Astrocyte (in vitro differentiated cells and primary cell): ENCODE data around the gene AMY2B. TPM values are rescaled to one million over a fixed set of nuclear protein-coding genes. Genes with fewer than 3 reads are reported as not detected.

Source experiments
- DNase-seq: peaks from one replicate; pipeline ENCODE4 v3.0.0-alpha.2; 2010; ENCODE audit warnings: low read depth
- FAIRE-seq: peaks from 2 replicates; lab custom pipeline; 2011; peaks lifted over from hg19 to GRCh38; lab: Jason Lieb, UNC
- H2AFZ ChIP-seq: 2 replicates; pipeline ENCODE4 v1.6.0; 2012; ENCODE audit warnings: low read depth, low read length, inconsistent platforms
- H3K27ac ChIP-seq: 2 replicates; pipeline ENCODE4 v1.5.1; 2011; ENCODE audit warnings: low read depth, low read length, inconsistent platforms
- H3K27me3 ChIP-seq: 2 replicates; pipeline ENCODE4 v1.6.0; 2011; ENCODE audit warnings: low read length, inconsistent platforms; ENCODE audit not compliant: insufficient read depth
- H3K36me3 ChIP-seq: 2 replicates; pipeline ENCODE4 v1.5.1; 2011; ENCODE audit warnings: low read length, inconsistent platforms; ENCODE audit not compliant: insufficient read depth
- H3K4me1 ChIP-seq: 2 replicates; pipeline ENCODE4 v1.5.1; 2011; ENCODE audit warnings: low read length, inconsistent platforms; ENCODE audit not compliant: insufficient read depth
- H3K4me2 ChIP-seq: 2 replicates; pipeline ENCODE4 v1.6.0; 2012; ENCODE audit warnings: low read length, inconsistent platforms
- H3K4me3 ChIP-seq: 2 replicates; pipeline ENCODE4 v1.5.1; 2011; ENCODE audit warnings: low read depth, mild to moderate bottlenecking, low read length, inconsistent platforms; ENCODE audit not compliant: insufficient read depth
- H3K79me2 ChIP-seq: 2 replicates; pipeline ENCODE4 v1.6.0; 2012; ENCODE audit warnings: mild to moderate bottlenecking, low read length, inconsistent platforms; ENCODE audit not compliant: insufficient read depth
- H3K9ac ChIP-seq: 2 replicates; pipeline ENCODE4 v1.6.0; 2012; ENCODE audit warnings: mild to moderate bottlenecking, low read length, inconsistent platforms
- H3K9me3 ChIP-seq: 2 replicates; pipeline ENCODE4 v1.5.1; 2012; ENCODE audit warnings: low read depth, mild to moderate bottlenecking, low read length, inconsistent platforms; ENCODE audit not compliant: insufficient read depth
- H4K20me1 ChIP-seq: 2 replicates; pipeline ENCODE4 v1.6.0; 2012; ENCODE audit warnings: low read length, inconsistent platforms; ENCODE audit not compliant: insufficient read depth
- H3K27ac Mint-ChIP-seq: one replicate; pipeline ENCODE4 v1.8.0; 2021; ENCODE audit warnings: mild to moderate bottlenecking, mixed read lengths; ENCODE audit not compliant: unreplicated experiment
- H3K27me3 Mint-ChIP-seq: one replicate; pipeline ENCODE4 v1.8.0; 2021; ENCODE audit warnings: low read depth, mixed read lengths; ENCODE audit not compliant: unreplicated experiment
- H3K36me3 Mint-ChIP-seq: one replicate; pipeline ENCODE4 v1.8.0; 2021; ENCODE audit warnings: low read depth, mixed read lengths; ENCODE audit not compliant: unreplicated experiment
- H3K4me1 Mint-ChIP-seq: one replicate; pipeline ENCODE4 v1.8.0; 2021; ENCODE audit warnings: low read depth, mixed read lengths; ENCODE audit not compliant: unreplicated experiment
- H3K4me3 Mint-ChIP-seq: one replicate; pipeline ENCODE4 v1.8.0; 2021; ENCODE audit warnings: mild to moderate bottlenecking, moderate library complexity, mixed read lengths; ENCODE audit not compliant: unreplicated experiment
- H3K9me3 Mint-ChIP-seq: one replicate; pipeline ENCODE4 v1.8.0; 2021; ENCODE audit warnings: mild to moderate bottlenecking, mixed read lengths; ENCODE audit not compliant: unreplicated experiment
- CTCF ChIP-seq: IDR thresholded peaks from 2 replicates; pipeline ENCODE4 v1.5.1; 2011; ENCODE audit warnings: low read depth, mild to moderate bottlenecking, inconsistent platforms, low read length, moderate library complexity; ENCODE audit not compliant: insufficient read depth
- EZH2 ChIP-seq: IDR thresholded peaks from 2 replicates; pipeline ENCODE4 v1.6.1; 2012; ENCODE audit warnings: mild to moderate bottlenecking, low read length, inconsistent platforms; ENCODE audit not compliant: insufficient read depth
- total RNA-seq: library from RNA; stranded (reverse); gene quantifications from 2 replicates; pipeline ENCODE4 v1.2.1, GENCODE V29; 2021

AMY2B gene
- total RNA-seq, 1 donor from 2014 or later: 1.7 TPM

- Histone ChIP-seq H4K20me1 (no peaks in the 10 kb centered on the region), H3K79me2 (no peaks in the 10 kb centered on the region), H3K36me3 (no peaks in the 10 kb centered on the region), H3K4me2 (no peak overlapping the region), H3K9me3 (no peaks in the 10 kb centered on the region), H3K4me1 (no peaks in the 10 kb centered on the region), H2AFZ (no peak overlapping the region), H3K9ac (no peak overlapping the region), H3K27me3 (no peaks in the 10 kb centered on the region), H3K27ac (no peak overlapping the region), H3K4me3 (no peak overlapping the region)
- DNase-seq (no peak), FAIRE-seq (no peak)
- TF ChIP-seq EZH2 (no peak), CTCF (no peak)
- Mint-ChIP-seq H3K4me1 (no peaks in the 10 kb centered on the region), H3K9me3 (no peaks in the 10 kb centered on the region), H3K27ac (peak overlapping the region; percentile 41), H3K27me3 (no peaks in the 10 kb centered on the region), H3K36me3 (no peaks in the 10 kb centered on the region), H3K4me3 (no peak overlapping the region)
Measured at GRCh38 chr1:103561643-103562395, 9.6 kb upstream of the AMY2B start.

GRCh38 chr1:103563056-103563455 lies 8.3 kb upstream of the AMY2B start:
- H4K20me1 ChIP-seq: no peaks in the 10 kb centered on the region
- H3K4me2 ChIP-seq: no peak overlapping the region
- H3K9me3 ChIP-seq: no peaks in the 10 kb centered on the region
- H3K36me3 ChIP-seq: no peaks in the 10 kb centered on the region
- H3K79me2 ChIP-seq: no peaks in the 10 kb centered on the region
- H2AFZ ChIP-seq: no peak overlapping the region
- no peak overlapping the region for H3K4me3 ChIP-seq
- Mint-ChIP-seq H3K36me3 (no peaks in the 10 kb centered on the region), H3K27me3 (no peaks in the 10 kb centered on the region), H3K4me1 (no peaks in the 10 kb centered on the region), H3K9me3 (no peaks in the 10 kb centered on the region), H3K4me3 (no peak overlapping the region), H3K27ac (no peak overlapping the region)
- no peaks in the 10 kb centered on the region for H3K27me3 ChIP-seq
- H3K9ac ChIP-seq: no peak overlapping the region
- H3K4me1 ChIP-seq: no peaks in the 10 kb centered on the region
- no peak for TF ChIP-seq CTCF
- DNase-seq (no peak), FAIRE-seq (no peak)
- no peak overlapping the region for H3K27ac ChIP-seq

- Histone ChIP-seq H3K36me3 (no peaks in the 10 kb centered on the region), H2AFZ (no peak overlapping the region), H3K79me2 (no peaks in the 10 kb centered on the region), H3K4me2 (no peak overlapping the region), H3K4me3 (no peak overlapping the region), H4K20me1 (no peaks in the 10 kb centered on the region), H3K9ac (no peak overlapping the region), H3K27me3 (no peaks in the 10 kb centered on the region), H3K27ac (no peak overlapping the region), H3K4me1 (no peaks in the 10 kb centered on the region), H3K9me3 (peaks cover 3% of the 10 kb centered on the region)
- no peak for FAIRE-seq
- no peak overlapping the region for H3K27ac Mint-ChIP-seq
- no peak for DNase-seq
- H3K4me3 Mint-ChIP-seq: no peak overlapping the region
- no peak for TF ChIP-seq EZH2
- TF ChIP-seq CTCF: no peak
- H3K4me1 Mint-ChIP-seq: no peaks in the 10 kb centered on the region
- peaks cover 7% of the 10 kb centered on the region for H3K36me3 Mint-ChIP-seq
- H3K9me3 Mint-ChIP-seq: no peaks in the 10 kb centered on the region
- no peaks in the 10 kb centered on the region for H3K27me3 Mint-ChIP-seq
Measured at GRCh38 chr1:103569493-103569892, 1.9 kb upstream of the AMY2B start.
